Measurements from ENCODE around the gene IFI30.

DNA sequence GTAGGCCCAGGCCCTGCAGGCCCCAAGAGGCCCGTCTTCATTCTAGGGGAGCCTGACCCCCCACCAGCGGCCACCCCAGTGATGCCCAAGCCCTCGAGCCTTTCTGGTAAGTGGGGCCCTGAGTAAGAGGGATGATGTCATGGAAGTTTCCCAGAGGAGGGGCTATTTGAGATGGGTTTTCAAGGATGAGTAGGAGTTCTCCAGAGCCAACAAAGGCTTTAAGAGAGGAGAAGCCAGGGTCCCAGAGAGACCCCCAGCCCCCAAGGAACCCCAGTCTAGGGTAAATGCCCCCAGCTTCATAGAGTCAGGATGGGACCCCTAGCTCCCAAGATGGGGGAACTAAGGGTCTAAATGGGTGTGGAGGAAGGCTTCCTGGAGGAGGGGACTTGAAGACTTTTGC lies 29.7 kb upstream of the IFI30 start:
- TF ChIP-seq CTCF (IDR thresholded peaks at IDR 0.05): no peak
- TF ChIP-seq POLR2AphosphoS5 (IDR thresholded peaks at IDR 0.05): no peak

All from suprapubic skin (tissue), 3 donors.